ENCODE data around the gene BTLA.
"Not testable (repeated sequence)": the region's sequence is repeated elsewhere in the genome, so short reads cannot be mapped to it uniquely, and the experiment has no call there.

BTLA gene

DNA sequence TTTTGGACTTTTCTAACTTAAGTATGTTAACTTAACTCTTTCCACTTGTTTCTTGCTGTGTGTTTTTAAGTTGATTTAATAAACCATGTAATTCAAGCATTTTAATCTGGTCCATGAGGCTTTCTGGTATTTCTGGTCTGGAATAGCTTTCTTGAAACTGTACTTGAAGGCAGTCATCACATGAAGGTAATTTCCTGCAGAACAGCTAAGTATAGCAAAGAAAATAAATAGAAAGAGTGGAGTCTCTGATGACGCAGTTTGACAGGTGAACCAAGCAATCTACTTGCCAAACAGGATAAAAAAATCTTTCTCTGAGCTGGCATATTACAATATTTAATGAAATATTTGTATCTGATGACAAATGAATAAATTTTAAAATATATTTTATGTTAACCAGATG, 74.9 kb downstream of the BTLA start:
- H3K4me3 ChIP-seq (replicated peaks; ENCODE audit: low read depth, low read length) = no peak overlapping the region
- no peak for DNase-seq (ENCODE audit: low read depth)
- TF ChIP-seq, protein P1, sequence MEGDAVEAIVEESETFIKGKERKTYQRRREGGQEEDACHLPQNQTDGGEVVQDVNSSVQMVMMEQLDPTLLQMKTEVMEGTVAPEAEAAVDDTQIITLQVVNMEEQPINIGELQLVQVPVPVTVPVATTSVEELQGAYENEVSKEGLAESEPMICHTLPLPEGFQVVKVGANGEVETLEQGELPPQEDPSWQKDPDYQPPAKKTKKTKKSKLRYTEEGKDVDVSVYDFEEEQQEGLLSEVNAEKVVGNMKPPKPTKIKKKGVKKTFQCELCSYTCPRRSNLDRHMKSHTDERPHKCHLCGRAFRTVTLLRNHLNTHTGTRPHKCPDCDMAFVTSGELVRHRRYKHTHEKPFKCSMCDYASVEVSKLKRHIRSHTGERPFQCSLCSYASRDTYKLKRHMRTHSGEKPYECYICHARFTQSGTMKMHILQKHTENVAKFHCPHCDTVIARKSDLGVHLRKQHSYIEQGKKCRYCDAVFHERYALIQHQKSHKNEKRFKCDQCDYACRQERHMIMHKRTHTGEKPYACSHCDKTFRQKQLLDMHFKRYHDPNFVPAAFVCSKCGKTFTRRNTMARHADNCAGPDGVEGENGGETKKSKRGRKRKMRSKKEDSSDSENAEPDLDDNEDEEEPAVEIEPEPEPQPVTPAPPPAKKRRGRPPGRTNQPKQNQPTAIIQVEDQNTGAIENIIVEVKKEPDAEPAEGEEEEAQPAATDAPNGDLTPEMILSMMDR (IDR thresholded peaks at IDR 0.05; ENCODE audit: low read length, missing control alignments) = no peak

DNA sequence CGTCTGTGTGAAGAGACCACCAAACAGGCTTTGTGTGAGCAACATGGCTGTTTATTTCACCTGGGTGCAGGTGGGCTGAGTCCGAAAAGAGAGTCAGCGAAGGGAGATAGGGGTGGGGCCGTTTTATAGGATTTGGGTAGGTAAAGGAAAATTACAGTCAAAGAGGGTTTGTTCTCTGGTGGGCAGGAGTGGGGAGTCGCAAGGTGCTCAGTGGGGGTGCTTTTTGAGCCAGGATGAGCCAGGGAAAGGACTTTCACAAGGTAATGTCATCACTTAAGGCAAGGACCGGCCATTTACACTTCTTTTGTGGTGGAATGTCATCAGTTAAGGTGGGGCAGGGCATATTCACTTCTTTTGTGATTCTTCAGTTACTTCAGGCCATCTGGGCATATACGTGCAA, 76.4 kb downstream of the BTLA start:
- not testable (repeated sequence) for DNase-seq (ENCODE audit: low read depth); H3K4me3 ChIP-seq (replicated peaks; ENCODE audit: low read depth, low read length)

DNA sequence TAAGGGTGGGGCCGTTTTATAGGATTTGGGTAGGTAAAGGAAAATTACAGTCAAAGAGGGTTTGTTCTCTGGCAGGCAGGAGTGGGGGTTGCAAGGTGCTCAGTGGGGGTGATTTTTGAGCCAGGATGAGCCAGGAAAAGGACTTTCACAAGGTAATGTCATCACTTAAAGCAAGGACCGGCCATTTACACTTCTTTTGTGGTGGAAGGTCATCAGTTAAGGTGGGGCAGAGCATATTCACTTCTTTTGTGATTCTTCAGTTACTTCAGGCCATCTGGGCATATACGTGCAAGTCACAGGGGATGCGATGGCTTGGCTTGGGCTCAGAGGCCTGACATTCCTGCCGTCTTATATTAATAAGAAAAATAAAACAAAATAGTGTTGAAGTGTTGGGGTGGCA, 80.7 kb downstream of the BTLA start:
- not testable (repeated sequence) for DNase-seq (ENCODE audit: low read depth); H3K4me3 ChIP-seq (replicated peaks; ENCODE audit: low read depth, low read length)

DNA sequence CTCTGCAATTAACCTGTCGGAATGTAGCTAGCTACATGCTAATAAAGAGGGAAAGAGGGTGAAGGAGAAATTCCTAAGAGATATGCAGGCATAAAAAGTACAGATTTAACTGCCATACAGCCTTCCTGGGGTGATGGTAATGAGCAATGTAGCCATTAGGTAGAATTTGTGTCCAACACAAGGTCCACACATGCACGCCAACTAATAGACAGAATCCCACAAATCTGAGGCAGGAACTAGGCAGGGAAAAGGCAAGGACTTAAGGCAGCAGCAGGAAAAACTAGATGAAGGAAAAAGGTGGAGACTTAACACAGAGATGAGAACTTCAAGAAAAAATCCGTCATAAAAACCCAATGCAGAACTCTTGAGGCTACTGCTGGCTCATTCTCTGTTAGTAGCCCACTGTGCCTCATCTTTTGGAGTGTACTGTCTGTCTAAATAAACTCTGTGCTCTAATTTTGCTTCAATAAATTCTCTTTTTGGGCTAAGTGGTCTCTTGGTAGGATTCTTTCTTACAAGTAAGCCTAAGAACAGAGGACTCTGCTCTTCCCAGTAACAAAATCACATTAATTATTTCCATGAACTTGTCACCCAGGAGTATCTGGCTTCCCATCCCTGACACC, 81.5 kb downstream of the BTLA start:
- TF ChIP-seq, protein P1 (IDR thresholded peaks at IDR 0.05; ENCODE audit: low read length, missing control alignments) = no peak
- no peak for DNase-seq (ENCODE audit: low read depth)

DNA sequence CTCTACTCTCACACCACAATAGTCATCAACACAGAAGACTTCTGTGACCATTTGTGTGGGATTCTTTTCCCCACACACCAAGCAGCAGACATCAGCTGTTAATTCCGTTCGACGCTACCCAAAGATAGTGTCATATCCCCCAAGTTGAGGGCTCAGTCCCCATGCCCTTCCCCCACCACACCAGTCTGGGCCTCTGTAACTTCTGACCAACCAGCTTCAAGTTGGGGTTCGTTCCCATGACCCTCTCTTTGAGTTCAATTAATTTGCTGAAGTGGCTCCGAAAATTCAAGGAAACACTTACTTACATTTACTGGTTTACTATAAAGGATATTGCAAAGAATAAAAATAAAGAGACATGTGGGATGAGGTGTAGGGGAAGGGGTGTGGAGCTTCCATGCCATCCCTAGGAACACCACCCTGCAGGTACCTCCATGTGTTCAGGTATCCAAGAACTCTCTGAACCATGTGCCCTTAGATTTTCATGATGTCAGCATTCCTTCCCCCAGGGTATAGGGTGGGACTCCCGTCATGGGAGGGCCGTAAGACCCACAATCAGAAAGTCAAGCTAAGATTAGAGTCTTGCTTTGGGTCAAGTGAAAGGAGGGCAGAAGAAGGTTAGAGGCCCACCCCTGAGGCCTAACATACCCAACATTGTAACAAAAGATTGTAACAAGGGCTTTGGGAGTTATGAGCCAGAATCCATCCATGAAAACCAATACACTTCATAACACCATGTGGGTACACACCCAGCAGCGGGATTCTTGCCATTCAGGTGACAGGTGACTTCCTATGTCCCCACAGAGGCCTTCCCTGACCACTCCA, 82.7 kb downstream of the BTLA start:
- TF ChIP-seq, protein P1 (IDR thresholded peaks at IDR 0.05; ENCODE audit: low read length, missing control alignments) = no peak
- DNase-seq (ENCODE audit: low read depth) = no peak
- H3K4me3 ChIP-seq (replicated peaks; ENCODE audit: low read depth, low read length) = no peak overlapping the region

More for the DNA sequence above, 81.5 kb downstream of the BTLA start:
- H3K4me3 ChIP-seq (replicated peaks; ENCODE audit: low read depth, low read length) = no peak overlapping the region

GRCh38 chr3:112415390-112415789, 83.9 kb downstream of the BTLA start:
- TF ChIP-seq, protein P1 (IDR thresholded peaks at IDR 0.05; ENCODE audit: low read length, missing control alignments) = no peak
- no peak for DNase-seq (ENCODE audit: low read depth)
- no peak overlapping the region for H3K4me3 ChIP-seq (replicated peaks; ENCODE audit: low read depth, low read length)
